Testis (tissue), 3 donors: Measurements from ENCODE around the gene MRPL28. TPM values are rescaled to one million over a fixed set of nuclear protein-coding genes. Genes with fewer than 3 reads are reported as not detected.

Source experiments
- DNase-seq: peaks from one replicate; pipeline ENCODE4 v3.0.0-alpha.2; 2019
- H3K27ac ChIP-seq, 2 donors: fragments of 200-600 bp; sonication (generic); one replicate each; pipeline ENCODE4 v1.5.1; 2019
- H3K27me3 ChIP-seq: fragments of 200-600 bp; sonication (generic); one replicate; pipeline ENCODE4 v1.5.1; 2019
- H3K36me3 ChIP-seq: fragments of 200-600 bp; sonication (generic); one replicate; pipeline ENCODE4 v1.5.1; 2017; ENCODE audit warnings: low read depth; ENCODE audit errors: missing control alignments
- H3K4me1 ChIP-seq: fragments of 200-600 bp; sonication (generic); one replicate; pipeline ENCODE4 v1.5.1; 2019
- H3K4me3 ChIP-seq, 2 donors: fragments of 200-600 bp; sonication (generic); one replicate each; pipeline ENCODE4 v1.5.1; 2017 to 2019
- H3K9me3 ChIP-seq: fragments of 200-600 bp; sonication (generic); one replicate; pipeline ENCODE4 v1.5.1; 2017
- POLR2A ChIP-seq: fragments of 450-650 bp; IDR thresholded peaks from one replicate; pipeline ENCODE4 v1.6.1; 2017; ENCODE audit warnings: antibody characterized with exemption, mild to moderate bottlenecking, moderate library complexity
- WGBS, 2 donors: methylation state at CpG; one replicate each; pipeline ENCODE4 v1.1.5; 2018; 5-methylcytosine and 5-hydroxymethylcytosine counted together
- intact Hi-C: fragments of 100-400 bp; cut with DNase I; formaldehyde crosslinking; loops from one replicate; pipeline ENCODE4 v1.15.1; 2023; ENCODE audit warnings: low total_unique reads
- polyA plus RNA-seq: library from polyadenylated mRNA; stranded (reverse); fragments of 350-450 nt; fragmentation: Illumina TruSeq; extraction: RNeasy Lipid Tissue Mini Kit (QIAGEN cat#74804); gene quantifications from one replicate; pipeline ENCODE4 v1.2.3, GENCODE V29; 2014; ENCODE audit warnings: low read depth, low replicate concordance; ENCODE audit not compliant: insufficient read depth
- total RNA-seq, 2 donors: library from RNA; depleted of rRNA; stranded (reverse); fragments of >200 nt; gene quantifications; one replicate each; pipeline ENCODE4 v1.2.3, GENCODE V29; 2016
- TF ChIP-seq, protein P1 (sequence below), 3 experiments: fragments of 450-650 bp in 2 of 3; fragments of 200-600 bp in 1 of 3; sonication (generic) in 1 of 3; IDR thresholded peaks; one replicate each; pipeline ENCODE4 v1.5.1; 2016 to 2019; ENCODE audit warnings: antibody characterized with exemption in 3 of 3, mild to moderate bottlenecking in 2 of 3, moderate library complexity in 1 of 3

The MRPL28 gene
- total and polyA plus RNA-seq, 3 donors from 2014 or later = 108 to 161 (median 119) TPM

GRCh38 chr16:361872-362701 is 8.3 kb downstream of the MRPL28 start:
- TF ChIP-seq POLR2A = no peak
- TF ChIP-seq, protein P1, sequence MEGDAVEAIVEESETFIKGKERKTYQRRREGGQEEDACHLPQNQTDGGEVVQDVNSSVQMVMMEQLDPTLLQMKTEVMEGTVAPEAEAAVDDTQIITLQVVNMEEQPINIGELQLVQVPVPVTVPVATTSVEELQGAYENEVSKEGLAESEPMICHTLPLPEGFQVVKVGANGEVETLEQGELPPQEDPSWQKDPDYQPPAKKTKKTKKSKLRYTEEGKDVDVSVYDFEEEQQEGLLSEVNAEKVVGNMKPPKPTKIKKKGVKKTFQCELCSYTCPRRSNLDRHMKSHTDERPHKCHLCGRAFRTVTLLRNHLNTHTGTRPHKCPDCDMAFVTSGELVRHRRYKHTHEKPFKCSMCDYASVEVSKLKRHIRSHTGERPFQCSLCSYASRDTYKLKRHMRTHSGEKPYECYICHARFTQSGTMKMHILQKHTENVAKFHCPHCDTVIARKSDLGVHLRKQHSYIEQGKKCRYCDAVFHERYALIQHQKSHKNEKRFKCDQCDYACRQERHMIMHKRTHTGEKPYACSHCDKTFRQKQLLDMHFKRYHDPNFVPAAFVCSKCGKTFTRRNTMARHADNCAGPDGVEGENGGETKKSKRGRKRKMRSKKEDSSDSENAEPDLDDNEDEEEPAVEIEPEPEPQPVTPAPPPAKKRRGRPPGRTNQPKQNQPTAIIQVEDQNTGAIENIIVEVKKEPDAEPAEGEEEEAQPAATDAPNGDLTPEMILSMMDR (IDR thresholded peaks at IDR 0.05) = peak; percentile 48 to 69 (median 51)
- Histone ChIP-seq H3K4me3 (no peak overlapping the region), H3K4me1 (no peaks in the 10 kb centered on the region), H3K36me3 (no peaks in the 10 kb centered on the region), H3K27me3 (no peaks in the 10 kb centered on the region), H3K9me3 (no peaks in the 10 kb centered on the region), H3K27ac (no peak overlapping the region)
- peak; percentile 83 for DNase-seq
- WGBS, 2 donors = 32 to 41% methylated on average over 23 to 30 of the region's 30 CpGs
- intact Hi-C loops = no loop called here

DNA sequence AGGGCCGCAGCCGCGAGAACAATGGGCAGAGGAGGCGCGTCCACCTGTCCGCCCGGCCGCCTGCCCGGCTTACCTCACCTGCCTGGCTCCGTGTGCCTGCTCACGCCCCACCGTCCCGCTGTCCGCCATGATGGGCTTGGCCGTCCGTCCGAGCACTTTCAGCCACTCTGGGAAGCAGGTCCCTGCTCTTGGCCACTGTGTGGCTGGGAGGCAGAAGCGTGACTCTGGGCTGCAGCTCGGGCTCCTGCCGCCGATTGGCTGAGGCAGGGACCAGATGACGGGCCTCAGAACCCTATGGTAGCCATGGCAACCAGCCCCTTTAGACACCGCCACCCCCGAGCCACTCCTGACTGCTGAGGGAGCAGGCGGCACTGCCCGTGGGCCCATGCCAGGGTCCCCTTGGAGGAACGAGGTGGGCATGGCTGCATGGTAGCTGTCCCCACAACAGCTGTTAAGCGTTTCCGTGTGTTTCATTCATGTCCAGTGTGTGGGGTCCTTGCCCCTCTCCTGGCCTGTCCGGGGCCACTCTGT is 8.9 kb downstream of the MRPL28 start:
- TF ChIP-seq POLR2A = no peak
- TF ChIP-seq, protein P1 (IDR thresholded peaks at IDR 0.05) = no peak
- H3K27me3 ChIP-seq = no peaks in the 10 kb centered on the region
- H3K4me1 ChIP-seq = no peaks in the 10 kb centered on the region
- intact Hi-C loops = no loop called here
- WGBS, 2 donors = 87% methylated on average over 29 of the region's 30 CpGs; no CpG with 5 or more reads in 1 of the 2 donors
- no peak overlapping the region for H3K27ac ChIP-seq
- H3K9me3 ChIP-seq = no peaks in the 10 kb centered on the region
- H3K36me3 ChIP-seq = no peaks in the 10 kb centered on the region
- no peak for DNase-seq
- H3K4me3 ChIP-seq = no peak overlapping the region

- TF ChIP-seq, protein P1 (IDR thresholded peaks at IDR 0.05) = no peak
- no peak for TF ChIP-seq POLR2A
- H3K27me3 ChIP-seq = no peaks in the 10 kb centered on the region
- no peaks in the 10 kb centered on the region for H3K9me3 ChIP-seq
- intact Hi-C loops = no loop called here
- no peaks in the 10 kb centered on the region for H3K4me1 ChIP-seq
- no peak overlapping the region for H3K27ac ChIP-seq
- no peak overlapping the region for H3K4me3 ChIP-seq
- no peaks in the 10 kb centered on the region for H3K36me3 ChIP-seq
- DNase-seq = no peak
- WGBS, 2 donors = 93 to 94% methylated on average over 23 to 45 of the region's 47 CpGs
These were observed 9.5 kb downstream of the MRPL28 start for GRCh38 chr16:360698-361336.

DNA sequence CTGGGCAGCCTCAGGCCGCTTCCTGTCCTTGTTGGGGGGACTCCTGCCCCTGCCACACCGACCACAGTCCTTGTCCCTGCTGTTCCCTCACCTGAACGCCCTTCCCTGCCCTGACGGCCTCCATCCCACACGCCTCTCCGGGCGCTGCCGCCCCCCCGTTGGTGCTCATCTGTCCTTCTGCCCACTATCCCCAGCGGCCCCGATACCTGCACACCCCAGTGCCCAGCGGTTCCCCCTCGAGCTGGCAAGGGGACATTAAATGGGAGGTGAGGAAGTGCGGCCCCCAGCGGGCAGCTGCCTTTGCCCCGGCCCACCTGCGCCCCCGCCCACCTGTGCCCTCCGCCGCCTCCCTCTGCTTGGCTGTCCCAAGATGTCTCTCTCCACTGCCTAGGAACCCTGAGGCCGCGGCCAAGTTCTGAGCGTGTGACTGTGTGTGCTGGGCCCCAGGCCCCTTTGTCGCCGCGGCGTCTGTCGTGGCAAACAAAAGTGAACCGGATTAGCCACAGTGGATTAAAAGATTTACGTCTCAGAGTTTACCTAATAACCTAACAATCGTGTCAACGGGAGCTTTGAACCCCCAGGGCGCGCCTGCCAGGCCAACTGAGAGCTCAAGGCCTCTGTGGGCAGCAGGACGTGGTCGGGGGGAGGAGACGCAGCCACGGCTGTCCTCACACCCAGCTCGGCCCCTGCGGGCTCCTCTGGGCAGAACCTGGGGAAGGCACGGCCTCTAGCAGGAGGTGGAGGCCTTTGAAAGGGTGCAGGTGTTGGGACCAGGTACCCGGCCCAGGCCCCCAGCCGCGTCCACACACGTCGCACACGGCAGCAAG is 10.3 kb downstream of the MRPL28 start:
- TF ChIP-seq, protein P1 (IDR thresholded peaks at IDR 0.05) = no peak
- no peak for TF ChIP-seq POLR2A

More for the DNA sequence above, 10.3 kb downstream of the MRPL28 start:
- WGBS, 2 donors = 93% methylated on average over 40 to 47 of the region's 47 CpGs
- Histone ChIP-seq H3K27me3 (no peaks in the 10 kb centered on the region), H3K27ac (no peak overlapping the region), H3K36me3 (no peaks in the 10 kb centered on the region), H3K4me1 (no peaks in the 10 kb centered on the region), H3K4me3 (no peak overlapping the region), H3K9me3 (no peaks in the 10 kb centered on the region)
- DNase-seq = no peak
- intact Hi-C loops = no loop called here
